HepG2 (cell line): Measurements from ENCODE around the gene PRMT5. TPM values are rescaled to one million over a fixed set of nuclear protein-coding genes. Genes with fewer than 3 reads are reported as not detected.
A peak's percentile ranks its signal among the peaks of the same experiment; 100 is the strongest.

Source experiments
- ATAC-seq: fragments of 200-7000 bp; cut with Tn5 transposase; 3 replicates; pipeline ENCODE4 v1.9.1; 2020; ENCODE audit warnings: mild to moderate bottlenecking, moderate library complexity
- BruUV-seq: library from RNA; stranded (reverse); fragments of 400-500 nt; replicated peaks from 2 replicates; lab custom pipeline; 2021; lab: Mats Ljungman, UMichigan
- CTCF ChIA-PET: fragments of 300-600 bp; formaldehyde crosslinking; extraction: SDS; loops from one replicate; lab custom pipeline; 2021; ENCODE audit warnings: low total read pairs, inconsistent platforms, low intra/inter-chr PET ratio; lab: Yijun Ruan, JAX
- POLR2A ChIA-PET: fragments of 350-600 bp; sonication (Branson Sonifier 250); formaldehyde crosslinking; loops from one replicate; lab custom pipeline; 2020; ENCODE audit warnings: antibody characterized with exemption, inconsistent platforms; lab: Yijun Ruan, JAX
- DNase-seq: peaks from one replicate; pipeline ENCODE4 v3.0.0-alpha.2; 2015; ENCODE audit warnings: low spot score
- FAIRE-seq: peaks from 3 replicates; lab custom pipeline; 2011; peaks lifted over from hg19 to GRCh38; lab: Jason Lieb, UNC
- H2AFZ ChIP-seq: one replicate; pipeline ENCODE4 v1.6.1; 2011; ENCODE audit warnings: low read length, inconsistent platforms
- H3K27ac ChIP-seq: fragments of 300-600 bp; 3 replicates; pipeline ENCODE4 v1.8.0; 2011; ENCODE audit warnings: mixed run types, mild to moderate bottlenecking, mixed read lengths, low read length, inconsistent platforms; ENCODE audit not compliant: insufficient read depth; ENCODE audit errors: extremely low read length
- H3K27me3 ChIP-seq, 2 experiments: fragments of 200-600 bp in 1 of 2; 2 replicates in 1 of 2; 3 replicates in 1 of 2; pipeline versions ENCODE4 v1.6.0 to v1.8.0; 2011; ENCODE audit warnings: low read length in 2 of 2, mild to moderate bottlenecking in 2 of 2, moderate library complexity in 2 of 2, inconsistent platforms in 1 of 2; ENCODE audit not compliant: insufficient read depth in 2 of 2, control insufficient read depth in 1 of 2
- H3K36me3 ChIP-seq, 2 experiments: fragments of 200-600 bp in 1 of 2; replicated peaks in 1 of 2; 2 replicates in 1 of 2; 3 replicates in 1 of 2; pipeline versions ENCODE4 v1.5.1 to v1.8.0; 2011; ENCODE audit warnings: low read length in 2 of 2, inconsistent platforms in 1 of 2; ENCODE audit not compliant: insufficient read depth in 2 of 2, control insufficient read depth in 1 of 2
- H3K4me1 ChIP-seq: 2 replicates; pipeline ENCODE4 v1.5.1; 2012; ENCODE audit warnings: low read length, inconsistent platforms; ENCODE audit not compliant: insufficient read depth
- H3K4me2 ChIP-seq: 2 replicates; pipeline ENCODE4 v1.6.0; 2011; ENCODE audit warnings: low read depth, low read length, inconsistent platforms
- H3K4me3 ChIP-seq, 3 experiments: fragments of 200-600 bp in 1 of 3; sonication (generic), shearing (Covaris generic) in 1 of 3; replicated peaks in 1 of 3; 2 replicates each; pipeline ENCODE4 v1.5.1; 2011 to 2016; ENCODE audit warnings: low read length in 3 of 3, inconsistent platforms in 2 of 3, low read depth in 2 of 3, mild to moderate bottlenecking in 2 of 3, control low read depth in 1 of 3, mixed read lengths in 1 of 3; ENCODE audit not compliant: insufficient read depth in 1 of 3
- H3K79me2 ChIP-seq: one replicate; pipeline ENCODE4 v1.6.1; 2011; ENCODE audit warnings: low read length, inconsistent platforms; ENCODE audit not compliant: insufficient read depth
- H3K9ac ChIP-seq: 2 replicates; pipeline ENCODE4 v1.6.0; 2011; ENCODE audit warnings: mild to moderate bottlenecking, low read depth, low read length, inconsistent platforms; ENCODE audit not compliant: insufficient read depth
- H3K9me3 ChIP-seq: 2 replicates; pipeline ENCODE4 v1.5.1; 2012; ENCODE audit warnings: mild to moderate bottlenecking, low read length
- H4K20me1 ChIP-seq: 2 replicates; pipeline ENCODE4 v1.6.0; 2011; ENCODE audit warnings: inconsistent platforms, mild to moderate bottlenecking, low read length, moderate library complexity; ENCODE audit not compliant: insufficient read depth
- RFX1 ChIP-seq: fragments of 450-650 bp; IDR thresholded peaks from 2 replicates; pipeline ENCODE4 v1.6.1; 2017
- RFX3 ChIP-seq: IDR thresholded peaks from 2 replicates; pipeline ENCODE4 v1.6.1; 2016; ENCODE audit warnings: missing biosample characterization, missing genetic modification reagents
- ZEB1 ChIP-seq: IDR thresholded peaks from 2 replicates; pipeline ENCODE4 v1.6.1; 2012; ENCODE audit warnings: mild to moderate bottlenecking, low read depth, inconsistent platforms; ENCODE audit not compliant: insufficient replicate concordance
- ZNF619 ChIP-seq: sonication (generic); formaldehyde crosslinking; IDR thresholded peaks from 2 replicates; pipeline ENCODE4 v1.4.0; 2020; ENCODE audit warnings: mild to moderate bottlenecking, missing genetic modification reagents
- WGBS: methylation state at CpG from one replicate; pipeline ENCODE4 v1.1.6; 2017; ENCODE audit warnings: low lambda C conversion rate; 5-methylcytosine and 5-hydroxymethylcytosine counted together
- in situ Hi-C: cut with HindIII; loops from 2 replicates; pipeline ENCODE4 v1.10.0; 2017; ENCODE audit warnings: low pct_unique_long_range_greater_than_20kb; ENCODE audit not compliant: extremely low pct_ligation_motif_present
- intact Hi-C: fragments of 100-400 bp; cut with micrococcal nuclease; formaldehyde crosslinking; loops from one replicate; pipeline ENCODE4 v1.10.0; 2022; ENCODE audit not compliant: unreplicated experiment
- polyA plus RNA-seq, 8 experiments: library from polyadenylated mRNA; depleted of rRNA in 3 of 8; stranded (reverse) in 7 of 8; unstranded in 1 of 8; fragments of >200 nt; fragmentation: Illumina TruSeq in 4 of 8; extraction: Trizol in 4 of 8; gene quantifications; 2 replicates each; pipeline versions ENCODE4 v1.2.1 to v1.2.3, GENCODE V29; 2011 to 2016; ENCODE audit warnings: low read depth in 4 of 8, missing spikeins in 1 of 8, mixed read lengths in 1 of 8; ENCODE audit not compliant: insufficient read depth in 1 of 8
- total RNA-seq, 5 experiments: library from RNA; depleted of rRNA; stranded (reverse); fragments of >200 nt; fragmentation: Illumina TruSeq; extraction: Trizol; gene quantifications; 2 replicates each; pipeline ENCODE4 v1.2.3, GENCODE V29; 2016; ENCODE audit warnings: low read depth in 1 of 5

Gene PRMT5
- total and polyA plus RNA-seq, 2 of the 13 experiments (the other 11 are each of a cell fraction or from before 2014, with no cell fraction given), result 210 to 354 TPM

DNA sequence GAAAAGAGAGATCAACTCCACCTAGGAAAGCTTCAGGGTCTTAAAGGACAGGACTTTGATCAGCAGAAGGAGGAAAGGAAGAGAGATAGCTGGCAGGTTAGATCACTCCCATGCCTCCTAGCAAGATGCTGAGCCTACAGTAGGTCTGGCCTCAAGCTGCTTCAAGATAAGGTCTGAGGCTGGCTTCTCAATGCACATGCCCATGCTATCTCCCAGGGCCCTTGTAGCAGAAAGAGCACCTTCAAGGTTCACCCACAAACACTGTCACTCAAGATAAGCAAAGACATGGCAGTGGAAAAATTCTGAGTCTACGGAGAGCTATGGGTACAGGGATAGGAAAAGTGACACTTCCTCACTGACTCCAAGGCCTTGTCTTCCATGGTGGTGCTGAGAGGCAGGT lies 31.8 kb downstream of the PRMT5 start:
- FAIRE-seq (no peak), DNase-seq (no peak), ATAC-seq (no peak)
- Histone ChIP-seq H3K4me3 (no peak overlapping the region), H3K79me2 (no peaks in the 10 kb centered on the region), H3K9me3 (no peaks in the 10 kb centered on the region), H3K27ac (no peak overlapping the region), H3K4me1 (peaks cover 20% of the 10 kb centered on the region), H3K9ac (no peak overlapping the region), H3K27me3 (peaks cover 8 to 20% of the 10 kb centered on the region in 2 experiments; a peak in 3 of 5 replicates), H3K4me2 (no peak overlapping the region), H4K20me1 (no peaks in the 10 kb centered on the region), H2AFZ (no peak overlapping the region), H3K36me3 (no peaks in the 10 kb centered on the region)
- in situ Hi-C loops (no loop called here), intact Hi-C loops (no loop called here)
- TF ChIP-seq ZNF619 (CRISPR knock-in tag), result no peak
- no TSS peak for BruUV-seq
- ChIA-PET POLR2A (interaction anchor here (0.8 to 1.6 kb wide), 3 partner anchors 26 to 32 kb away, joined by 3 to 4 read pairs (median 3); partner anchors contain the start of genes LRP10 and PRMT5), CTCF (interaction anchor here (6.2 kb wide), 1 partner anchor 340 kb away, joined by 67 read pairs; no protein-coding TSS in a partner anchor)
- whole genome bisulfite sequencing, result 82% methylated on average over 1 of the region's 1 CpG

DNA sequence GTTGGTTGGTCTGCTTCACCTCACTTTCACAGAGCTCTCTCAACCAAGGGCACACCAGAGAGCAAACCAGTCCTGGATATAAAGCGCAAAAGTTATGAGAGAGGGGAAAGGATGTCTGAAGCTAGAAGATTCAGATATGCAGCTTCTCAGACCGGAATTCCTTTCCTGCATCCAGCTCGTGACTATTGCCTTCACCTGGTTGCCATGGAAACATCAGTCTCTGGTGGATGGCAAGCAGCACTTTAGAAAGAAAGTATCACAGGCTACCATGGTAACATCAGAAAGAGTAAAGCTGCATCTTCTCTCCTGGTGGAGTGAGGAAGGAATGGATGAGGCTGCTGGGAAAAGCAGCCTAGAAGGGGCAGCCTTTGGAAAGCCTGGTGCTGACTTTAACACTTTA lies 32.4 kb downstream of the PRMT5 start:
- H3K4me1 ChIP-seq, result peaks cover 14% of the 10 kb centered on the region
- DNase-seq, result no peak
- in situ Hi-C loops (no loop called here), intact Hi-C loops (no loop called here)
- no peak overlapping the region for H3K27ac ChIP-seq
- H3K4me2 ChIP-seq, result no peak overlapping the region
- ATAC-seq, result no peak
- H3K27me3 ChIP-seq, result peaks cover 8 to 21% of the 10 kb centered on the region in 2 experiments; a peak in 3 of 5 replicates
- H3K4me3 ChIP-seq, result no peak overlapping the region
- ChIA-PET POLR2A (interaction anchor here (0.8 to 1.6 kb wide), 4 partner anchors 25 to 130 kb away, joined by 3 to 4 read pairs (median 4); partner anchors contain the start of genes LRP10, OXA1L and PRMT5), CTCF (no interaction called here)
- 53% methylated on average over 3 of the region's 3 CpGs for WGBS
- H3K79me2 ChIP-seq, result no peaks in the 10 kb centered on the region
- BruUV-seq, result no TSS peak
- no peak for TF ChIP-seq ZEB1
- peak; percentile 62; the same call in 1 of the 2 replicates for TF ChIP-seq RFX1
- 0 out of 2 replicates have a peak, but pooled peaks have one; percentile 26 for TF ChIP-seq RFX3 (CRISPR knock-in tag)
- no peaks in the 10 kb centered on the region for H3K9me3 ChIP-seq
- no peak overlapping the region for H2AFZ ChIP-seq
- H4K20me1 ChIP-seq, result no peaks in the 10 kb centered on the region
- no peak for FAIRE-seq
- H3K9ac ChIP-seq, result no peak overlapping the region
- no peaks in the 10 kb centered on the region for H3K36me3 ChIP-seq
